GM12872 (cell line): ENCODE data around the gene ATL2.

Experiments
- CTCF ChIP-seq: IDR thresholded peaks from 3 replicates; pipeline ENCODE4 v1.5.1; 2011; ENCODE audit warnings: low read depth, mild to moderate bottlenecking, low read length, moderate library complexity; ENCODE audit not compliant: insufficient read depth

ATL2 gene

GRCh38 chr2:38246105-38246504 lies 131.0 kb downstream of the ATL2 start:
- no peak for TF ChIP-seq CTCF

GRCh38 chr2:38245114-38245641 lies 131.9 kb downstream of the ATL2 start:
- no peak for TF ChIP-seq CTCF

GRCh38 chr2:38244301-38244700 lies 132.8 kb downstream of the ATL2 start:
- TF ChIP-seq CTCF, result no peak
